Measurements from ENCODE around the gene C1orf35. TPM values are rescaled to one million over a fixed set of nuclear protein-coding genes. Genes with fewer than 3 reads are reported as not detected.

The C1orf35 gene
- 1 to 10 TPM; 4.0 to 6.9 TPM for total RNA-seq
- 1 to 10 TPM; 6.0 to 7.5 TPM for polyA plus RNA-seq

- TF ChIP-seq YY1 (IDR thresholded peaks at IDR 0.05) (peak; percentile 36), RXRA (IDR thresholded peaks at IDR 0.05) (no peak), GABPA (IDR thresholded peaks at IDR 0.05 in 1 of 2, conservative IDR thresholded peaks at IDR 0.05 in 1 of 2) (peak in 1 of 2 donors; percentile 73)
- Histone ChIP-seq H3K9ac (ENCODE audit: low read depth in 1 of 2, low read length in 2 of 2) (peak within 1 kb of the TSS; percentile 48 to 55), H3K9me3 (ENCODE audit: control insufficient read depth in 4 of 4, low read length in 3 of 4) (no peaks in the 10 kb centered on the region), H3K4me3 (ENCODE audit: low read depth in 1 of 3, low read length in 3 of 3) (peak within 1 kb of the TSS; percentile 78 to 90 (median 82)), H3K27ac (ENCODE audit: low read depth in 1 of 2, low read length in 2 of 2) (peak within 1 kb of the TSS; percentile 82 to 89), H3K27me3 (ENCODE audit: control insufficient read depth in 4 of 4, insufficient read depth in 4 of 4, low read length in 3 of 4) (no peaks in the 10 kb centered on the region), H3K4me1 (ENCODE audit: control insufficient read depth in 4 of 4, insufficient read depth in 4 of 4, low read length in 3 of 4) (peaks cover 10 to 50% (median 29%) of the 10 kb centered on the region in 4 donors), H3K36me3 (ENCODE audit: control insufficient read depth in 4 of 4, insufficient read depth in 3 of 4, low read depth in 1 of 4, low read length in 3 of 4) (peaks cover 9 to 36% (median 29%) of the 10 kb centered on the region in 4 donors)
- under 1% methylated on average over 104 of the region's 104 CpGs for WGBS
- peak; percentile 91 for DNase-seq (ENCODE audit: low spot score)
These were observed at the start of gene C1orf35 for GRCh38 chr1:228102791-228103620. Gene C1orf35 (minus strand): TSS chr1:228103325. CDS start chr1:228103227, 98 bp downstream.

DNA sequence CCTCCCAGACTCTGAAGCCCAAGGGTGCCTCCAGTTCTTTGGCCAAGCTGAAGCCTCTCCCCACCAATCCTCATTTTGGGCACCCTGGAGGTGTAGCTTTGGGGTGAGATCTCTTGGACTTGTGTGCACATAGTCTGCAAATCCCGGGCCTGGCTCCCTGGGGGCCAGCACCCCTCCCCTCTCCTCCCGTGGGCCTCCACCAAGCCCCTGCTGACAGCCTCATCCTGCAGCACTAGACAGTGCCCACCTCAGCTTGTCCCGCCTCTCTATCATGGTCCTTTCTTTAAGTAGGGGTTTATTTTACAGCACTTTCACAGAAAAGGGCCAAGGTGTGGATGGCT, 49.8 kb upstream of the C1orf35 start:
- TF ChIP-seq EGR1 (IDR thresholded peaks at IDR 0.05; ENCODE audit: low read depth in 2 of 2) (no peak), SP1 (IDR thresholded peaks at IDR 0.05) (no peak), YY1 (IDR thresholded peaks at IDR 0.05) (no peak), NR2F2 (IDR thresholded peaks at IDR 0.05) (no peak), RXRA (IDR thresholded peaks at IDR 0.05) (no peak), JUND (IDR thresholded peaks at IDR 0.05) (no peak), RAD21 (IDR thresholded peaks at IDR 0.05) (no peak), FOXA2 (IDR thresholded peaks at IDR 0.05) (no peak), TAF1 (conservative IDR thresholded peaks at IDR 0.05) (no peak), GABPA (IDR thresholded peaks at IDR 0.05 in 1 of 2, conservative IDR thresholded peaks at IDR 0.05 in 1 of 2) (no peak)
- TF ChIP-seq, protein P1, sequence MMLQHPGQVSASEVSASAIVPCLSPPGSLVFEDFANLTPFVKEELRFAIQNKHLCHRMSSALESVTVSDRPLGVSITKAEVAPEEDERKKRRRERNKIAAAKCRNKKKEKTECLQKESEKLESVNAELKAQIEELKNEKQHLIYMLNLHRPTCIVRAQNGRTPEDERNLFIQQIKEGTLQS (IDR thresholded peaks at IDR 0.05) = no peak
- Histone ChIP-seq H3K4me1 (ENCODE audit: control insufficient read depth in 4 of 4, insufficient read depth in 4 of 4, low read length in 3 of 4) (peaks cover 0 to 6% (median 1%) of the 10 kb centered on the region in 4 donors), H3K36me3 (ENCODE audit: control insufficient read depth in 4 of 4, insufficient read depth in 3 of 4, low read depth in 1 of 4, low read length in 3 of 4) (peaks cover 0 to 10% (median 7%) of the 10 kb centered on the region in 4 donors), H3K9me3 (ENCODE audit: control insufficient read depth in 4 of 4, low read length in 3 of 4) (no peaks in the 10 kb centered on the region), H3K4me3 (ENCODE audit: low read depth in 1 of 3, low read length in 3 of 3) (no peak overlapping the region), H3K27ac (ENCODE audit: low read depth in 1 of 2, low read length in 2 of 2) (no peak overlapping the region), H3K27me3 (ENCODE audit: control insufficient read depth in 4 of 4, insufficient read depth in 4 of 4, low read length in 3 of 4) (no peaks in the 10 kb centered on the region), H3K9ac (ENCODE audit: low read depth in 1 of 2, low read length in 2 of 2) (no peak overlapping the region)
- 86% methylated on average over 3 of the region's 3 CpGs for WGBS
- no peak for DNase-seq (ENCODE audit: low spot score)

DNA sequence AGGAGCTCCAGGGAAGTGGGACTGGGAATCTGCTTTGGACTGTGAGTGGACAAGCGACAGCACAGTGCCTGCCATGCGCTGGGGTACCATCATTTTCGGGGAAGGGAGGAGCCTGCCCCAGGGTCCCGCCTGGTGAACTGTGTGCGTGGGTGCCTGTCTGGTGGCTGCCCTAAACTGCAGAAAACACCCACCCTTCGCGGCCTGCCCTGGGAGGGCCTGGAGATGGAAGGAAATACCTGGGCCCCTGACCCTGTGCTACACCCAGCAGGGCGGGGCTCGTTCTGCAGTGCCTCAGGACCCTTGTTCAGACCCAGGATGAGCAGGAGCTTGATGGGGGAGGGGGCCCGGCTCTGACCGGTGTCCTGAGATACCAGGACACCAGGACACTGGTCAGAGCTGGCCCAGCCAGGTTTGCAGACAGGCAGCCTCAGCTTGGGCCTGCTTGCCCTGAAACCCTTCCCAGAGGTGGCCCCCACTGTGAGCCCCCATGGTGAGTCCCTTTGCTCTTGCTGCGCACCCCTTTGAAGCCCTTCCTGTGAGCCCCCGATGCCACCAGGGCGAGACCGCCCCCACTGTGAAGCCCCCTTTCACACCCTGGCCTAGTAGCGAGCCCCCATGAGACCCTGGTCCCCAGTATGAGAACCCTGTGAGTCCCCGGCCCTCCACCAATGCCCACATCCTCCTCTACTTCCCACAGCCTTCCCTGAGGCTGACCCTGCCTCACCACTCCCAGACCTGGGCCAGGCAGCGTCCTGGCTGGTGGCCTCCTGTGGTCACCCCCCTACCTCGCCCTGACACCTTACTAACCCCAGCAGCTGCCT, 49.2 kb upstream of the C1orf35 start:
- no peak for DNase-seq (ENCODE audit: low spot score)
- no peak overlapping the region for H3K9ac ChIP-seq (ENCODE audit: low read depth in 1 of 2, low read length in 2 of 2)
- no peaks in the 10 kb centered on the region for H3K27me3 ChIP-seq (ENCODE audit: control insufficient read depth in 4 of 4, insufficient read depth in 4 of 4, low read length in 3 of 4)
- H3K9me3 ChIP-seq (ENCODE audit: control insufficient read depth in 4 of 4, low read length in 3 of 4) = no peaks in the 10 kb centered on the region
- peaks cover 0 to 12% (median 7%) of the 10 kb centered on the region in 4 donors for H3K36me3 ChIP-seq (ENCODE audit: control insufficient read depth in 4 of 4, insufficient read depth in 3 of 4, low read depth in 1 of 4, low read length in 3 of 4)
- WGBS = 92% methylated on average over 19 of the region's 19 CpGs
- no peak overlapping the region for H3K4me3 ChIP-seq (ENCODE audit: low read depth in 1 of 3, low read length in 3 of 3)
- no peak overlapping the region for H3K27ac ChIP-seq (ENCODE audit: low read depth in 1 of 2, low read length in 2 of 2)
- peaks cover 0 to 6% (median 1%) of the 10 kb centered on the region in 4 donors for H3K4me1 ChIP-seq (ENCODE audit: control insufficient read depth in 4 of 4, insufficient read depth in 4 of 4, low read length in 3 of 4)
- no peak for TF ChIP-seq FOXA2 (IDR thresholded peaks at IDR 0.05)
- TF ChIP-seq, protein P1 (IDR thresholded peaks at IDR 0.05) = no peak
- TF ChIP-seq MAX (IDR thresholded peaks at IDR 0.05) = no peak
- TF ChIP-seq, protein P2, sequence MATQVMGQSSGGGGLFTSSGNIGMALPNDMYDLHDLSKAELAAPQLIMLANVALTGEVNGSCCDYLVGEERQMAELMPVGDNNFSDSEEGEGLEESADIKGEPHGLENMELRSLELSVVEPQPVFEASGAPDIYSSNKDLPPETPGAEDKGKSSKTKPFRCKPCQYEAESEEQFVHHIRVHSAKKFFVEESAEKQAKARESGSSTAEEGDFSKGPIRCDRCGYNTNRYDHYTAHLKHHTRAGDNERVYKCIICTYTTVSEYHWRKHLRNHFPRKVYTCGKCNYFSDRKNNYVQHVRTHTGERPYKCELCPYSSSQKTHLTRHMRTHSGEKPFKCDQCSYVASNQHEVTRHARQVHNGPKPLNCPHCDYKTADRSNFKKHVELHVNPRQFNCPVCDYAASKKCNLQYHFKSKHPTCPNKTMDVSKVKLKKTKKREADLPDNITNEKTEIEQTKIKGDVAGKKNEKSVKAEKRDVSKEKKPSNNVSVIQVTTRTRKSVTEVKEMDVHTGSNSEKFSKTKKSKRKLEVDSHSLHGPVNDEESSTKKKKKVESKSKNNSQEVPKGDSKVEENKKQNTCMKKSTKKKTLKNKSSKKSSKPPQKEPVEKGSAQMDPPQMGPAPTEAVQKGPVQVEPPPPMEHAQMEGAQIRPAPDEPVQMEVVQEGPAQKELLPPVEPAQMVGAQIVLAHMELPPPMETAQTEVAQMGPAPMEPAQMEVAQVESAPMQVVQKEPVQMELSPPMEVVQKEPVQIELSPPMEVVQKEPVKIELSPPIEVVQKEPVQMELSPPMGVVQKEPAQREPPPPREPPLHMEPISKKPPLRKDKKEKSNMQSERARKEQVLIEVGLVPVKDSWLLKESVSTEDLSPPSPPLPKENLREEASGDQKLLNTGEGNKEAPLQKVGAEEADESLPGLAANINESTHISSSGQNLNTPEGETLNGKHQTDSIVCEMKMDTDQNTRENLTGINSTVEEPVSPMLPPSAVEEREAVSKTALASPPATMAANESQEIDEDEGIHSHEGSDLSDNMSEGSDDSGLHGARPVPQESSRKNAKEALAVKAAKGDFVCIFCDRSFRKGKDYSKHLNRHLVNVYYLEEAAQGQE (IDR thresholded peaks at IDR 0.05) = no peak
- TF ChIP-seq GABPA (IDR thresholded peaks at IDR 0.05 in 1 of 2, conservative IDR thresholded peaks at IDR 0.05 in 1 of 2) = no peak
- no peak for TF ChIP-seq HNF4G (IDR thresholded peaks at IDR 0.05)
- TF ChIP-seq RAD21 (IDR thresholded peaks at IDR 0.05) = no peak
- no peak for TF ChIP-seq TAF1 (conservative IDR thresholded peaks at IDR 0.05)
- TF ChIP-seq SP1 (IDR thresholded peaks at IDR 0.05) = no peak
- no peak for TF ChIP-seq JUND (IDR thresholded peaks at IDR 0.05)
- TF ChIP-seq NR2F2 (IDR thresholded peaks at IDR 0.05) = no peak
- TF ChIP-seq HNF4A (conservative IDR thresholded peaks at IDR 0.05) = no peak
- TF ChIP-seq, protein P3, sequence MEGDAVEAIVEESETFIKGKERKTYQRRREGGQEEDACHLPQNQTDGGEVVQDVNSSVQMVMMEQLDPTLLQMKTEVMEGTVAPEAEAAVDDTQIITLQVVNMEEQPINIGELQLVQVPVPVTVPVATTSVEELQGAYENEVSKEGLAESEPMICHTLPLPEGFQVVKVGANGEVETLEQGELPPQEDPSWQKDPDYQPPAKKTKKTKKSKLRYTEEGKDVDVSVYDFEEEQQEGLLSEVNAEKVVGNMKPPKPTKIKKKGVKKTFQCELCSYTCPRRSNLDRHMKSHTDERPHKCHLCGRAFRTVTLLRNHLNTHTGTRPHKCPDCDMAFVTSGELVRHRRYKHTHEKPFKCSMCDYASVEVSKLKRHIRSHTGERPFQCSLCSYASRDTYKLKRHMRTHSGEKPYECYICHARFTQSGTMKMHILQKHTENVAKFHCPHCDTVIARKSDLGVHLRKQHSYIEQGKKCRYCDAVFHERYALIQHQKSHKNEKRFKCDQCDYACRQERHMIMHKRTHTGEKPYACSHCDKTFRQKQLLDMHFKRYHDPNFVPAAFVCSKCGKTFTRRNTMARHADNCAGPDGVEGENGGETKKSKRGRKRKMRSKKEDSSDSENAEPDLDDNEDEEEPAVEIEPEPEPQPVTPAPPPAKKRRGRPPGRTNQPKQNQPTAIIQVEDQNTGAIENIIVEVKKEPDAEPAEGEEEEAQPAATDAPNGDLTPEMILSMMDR (IDR thresholded peaks at IDR 0.05; ENCODE audit: low read depth, low read length, missing input control) = no peak

All from liver (tissue), 9 donors.